Kidney glomerular epithelial cell (primary cell): ENCODE results near the gene LRRK1.

Source experiments
- DNase-seq: peaks from one replicate; lab custom pipeline; 2025; lab: John Stamatoyannopoulos, UW

LRRK1 gene

DNA sequence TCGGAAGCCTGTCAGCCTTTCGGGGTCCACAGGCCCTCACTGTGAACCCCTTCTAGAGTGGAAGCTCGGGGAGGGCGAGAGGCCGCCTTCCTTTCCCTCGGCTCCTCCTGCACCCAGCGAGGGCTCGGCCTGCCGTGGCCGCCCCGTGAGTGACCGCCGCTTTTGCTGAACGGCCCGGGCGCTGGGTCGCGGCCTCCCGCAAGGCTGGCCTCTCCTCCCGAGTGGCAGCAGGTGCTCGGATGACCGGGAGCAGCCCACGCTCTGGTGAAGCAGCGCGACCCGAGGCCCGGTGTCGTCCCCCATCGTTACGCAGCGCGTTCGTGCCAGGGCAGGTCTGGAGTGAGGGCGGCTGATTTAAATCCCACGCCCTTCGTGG, 53.8 kb downstream of the LRRK1 start:
- DNase-seq: no peak

DNA sequence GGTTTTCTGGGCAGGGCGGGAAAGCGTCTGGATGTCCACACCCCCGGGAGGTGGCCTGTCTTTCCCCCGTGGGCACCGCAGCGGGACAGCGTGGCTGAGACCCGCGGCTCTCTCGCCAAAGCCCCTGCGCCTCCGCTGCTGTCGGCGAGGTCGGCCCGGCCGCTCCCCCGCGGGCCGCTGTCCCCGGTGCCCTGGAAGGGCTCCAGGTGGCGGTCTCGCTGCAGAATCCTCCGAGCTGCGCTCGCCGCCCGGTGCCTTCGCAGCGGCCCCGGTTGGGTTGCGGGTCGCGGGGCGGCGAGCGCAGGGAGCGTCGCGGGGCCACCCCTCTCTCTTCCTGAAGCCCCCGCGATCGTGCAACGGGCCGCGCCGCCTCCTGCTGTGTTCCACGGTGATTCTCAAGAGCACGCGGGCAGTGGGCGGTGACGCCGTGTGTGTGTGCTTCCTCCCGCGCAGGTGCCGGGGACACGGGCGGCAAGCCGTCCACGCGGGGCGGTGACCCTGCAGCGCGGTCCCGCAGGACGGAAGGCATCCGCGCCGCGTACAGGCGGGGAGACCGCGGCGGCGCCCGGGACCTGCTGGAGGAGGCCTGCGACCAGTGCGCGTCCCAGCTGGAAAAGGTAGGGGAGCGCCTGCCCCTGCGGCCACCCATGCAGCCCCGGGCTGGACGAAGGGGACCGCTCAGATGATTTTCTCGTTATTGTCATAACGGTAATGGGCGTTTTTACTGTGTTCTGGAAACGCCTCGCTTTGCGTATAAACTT, 54.4 kb downstream of the LRRK1 start:
- no peak for DNase-seq

DNA sequence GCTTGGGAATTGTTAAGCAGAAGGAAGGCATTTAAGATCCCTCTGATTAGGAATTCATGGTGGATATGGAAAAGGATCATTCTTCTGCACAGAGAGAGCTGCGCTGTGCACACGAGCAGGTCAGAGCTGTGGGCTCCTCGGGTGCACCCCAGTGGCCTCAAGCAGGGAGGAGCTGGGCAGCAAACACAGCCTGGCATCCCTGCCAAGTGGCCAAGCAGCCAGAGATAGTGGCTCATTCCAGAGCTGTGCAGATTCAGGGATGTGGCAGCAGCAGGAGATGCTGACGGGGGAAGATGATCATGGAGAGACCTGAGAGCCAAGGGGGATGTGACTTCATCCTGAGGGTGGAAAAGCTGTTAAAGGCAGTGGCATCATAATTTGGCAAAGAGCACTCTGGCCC, 55.9 kb downstream of the LRRK1 start:
- no peak for DNase-seq

- DNase-seq: no peak
These were observed 61.4 kb downstream of the LRRK1 start for GRCh38 chr15:100980410-100981046.

DNA sequence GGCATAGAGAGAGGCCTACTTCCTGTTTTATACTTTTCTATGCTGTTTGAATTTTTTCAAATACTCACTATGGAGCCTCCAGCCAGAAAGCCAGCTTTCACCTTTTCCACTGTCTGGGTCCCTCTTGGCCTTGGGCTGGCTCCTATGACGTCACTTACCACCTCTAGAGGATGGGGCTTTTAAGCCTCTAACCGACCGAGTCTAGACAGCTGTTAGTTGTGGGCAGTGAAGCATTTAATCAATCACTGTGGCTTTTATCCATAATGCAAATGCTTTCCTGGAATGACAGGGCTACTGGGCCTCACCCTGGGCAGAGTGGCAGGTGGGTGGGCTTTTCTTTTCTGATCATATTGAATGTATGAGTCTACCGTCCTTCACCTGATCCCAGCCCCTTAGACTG, 61.9 kb downstream of the LRRK1 start:
- DNase-seq: no peak

DNA sequence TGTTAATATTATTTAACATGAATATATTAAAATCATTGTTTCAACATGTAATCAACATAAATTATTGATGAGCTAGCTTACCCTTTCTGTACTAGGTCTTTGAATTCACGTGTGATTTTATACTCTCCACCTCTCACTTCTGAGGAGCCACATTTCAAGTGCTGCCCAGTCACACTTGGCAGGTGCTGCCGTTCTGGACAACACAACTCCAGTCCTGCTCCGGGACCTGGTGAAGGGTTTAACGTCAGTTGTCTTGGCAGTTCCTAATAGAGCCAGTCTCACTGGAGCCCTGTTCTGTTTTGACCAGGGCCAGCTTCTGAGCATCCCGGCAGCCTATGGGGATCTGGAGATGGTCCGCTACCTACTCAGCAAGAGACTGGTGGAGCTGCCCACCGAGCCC, 64.1 kb downstream of the LRRK1 start:
- DNase-seq: no peak

DNA sequence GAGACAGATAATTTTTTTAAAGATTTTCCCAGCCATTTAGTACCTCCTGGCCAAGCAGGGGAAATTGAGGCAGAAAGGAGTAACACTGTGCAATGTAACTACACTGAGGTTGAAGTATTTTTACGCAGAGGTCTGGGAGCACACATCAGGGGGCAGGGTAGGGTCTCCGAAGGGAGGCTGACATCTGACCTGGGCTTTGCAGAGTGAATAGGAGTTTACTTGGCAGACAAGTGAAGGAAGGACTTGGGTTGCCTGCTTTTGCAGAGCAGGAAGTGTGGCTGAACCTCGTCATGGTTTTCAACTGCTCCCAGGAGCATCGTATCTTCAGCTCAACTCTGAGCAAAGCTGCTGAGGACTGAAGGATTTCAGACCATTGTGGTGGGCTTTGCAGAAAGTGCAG, 66.2 kb downstream of the LRRK1 start:
- DNase-seq: no peak

GRCh38 chr15:100986158-100986896, 67.2 kb downstream of the LRRK1 start:
- DNase-seq: no peak

DNA sequence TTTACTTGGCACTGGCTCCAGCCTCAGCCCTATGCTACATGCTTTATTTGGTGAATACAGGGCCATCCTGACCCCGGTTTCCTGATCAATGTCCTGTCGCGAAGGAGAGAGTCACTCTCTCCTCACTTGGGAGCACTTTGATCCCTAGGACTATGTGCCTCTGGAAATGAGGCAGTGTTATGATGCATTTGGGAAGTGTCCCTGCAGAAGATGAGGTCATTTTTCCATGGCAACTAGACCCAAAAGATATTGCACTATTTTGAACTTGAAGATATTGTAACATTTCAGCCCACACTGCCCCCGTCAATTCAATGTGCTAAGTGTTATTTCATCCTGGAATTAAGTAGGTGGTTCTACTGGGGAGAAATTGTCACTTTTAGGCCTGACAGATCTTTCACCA, 68.0 kb downstream of the LRRK1 start:
- no peak for DNase-seq

DNA sequence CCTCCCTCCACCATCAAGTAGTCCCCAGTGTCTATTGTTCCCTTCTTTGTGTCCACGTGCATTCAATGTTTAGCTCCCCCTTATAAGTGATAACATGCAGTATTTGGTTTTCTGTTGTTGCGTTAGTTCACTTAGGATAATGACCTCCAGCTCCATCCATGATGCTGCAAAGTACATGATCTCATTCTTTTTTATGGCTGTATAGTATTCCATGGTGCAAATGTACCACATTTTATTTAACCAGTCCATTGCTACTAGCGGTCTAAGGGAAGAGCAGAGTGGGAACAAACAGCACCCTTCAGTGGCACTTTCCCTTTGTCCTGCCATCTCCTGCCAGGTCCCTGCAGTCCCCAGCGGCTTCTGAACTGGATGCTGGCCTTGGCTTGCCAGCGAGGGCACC, 69.1 kb downstream of the LRRK1 start:
- no peak for DNase-seq

DNA sequence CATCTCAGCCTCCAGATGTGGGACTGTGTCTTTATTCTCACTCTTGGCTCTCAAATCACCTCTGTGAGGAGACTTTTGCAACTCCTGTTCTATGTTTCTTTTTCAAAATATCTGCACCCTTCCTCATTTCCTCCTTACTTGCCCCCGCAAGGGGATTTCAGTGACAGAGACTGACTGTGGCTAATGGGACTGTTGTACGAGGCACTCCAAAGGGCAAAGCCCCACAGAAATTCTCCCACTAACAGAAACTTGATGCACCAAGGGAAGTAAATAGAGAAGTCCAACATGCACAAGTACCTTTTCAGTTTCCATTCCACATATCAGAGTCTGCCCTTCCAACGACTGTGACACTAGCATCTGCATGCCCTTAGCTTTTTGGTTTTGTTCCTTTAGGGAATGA, 69.7 kb downstream of the LRRK1 start:
- DNase-seq: no peak

GRCh38 chr15:100994597-100995446, 75.7 kb downstream of the LRRK1 start:
- no peak for DNase-seq

DNA sequence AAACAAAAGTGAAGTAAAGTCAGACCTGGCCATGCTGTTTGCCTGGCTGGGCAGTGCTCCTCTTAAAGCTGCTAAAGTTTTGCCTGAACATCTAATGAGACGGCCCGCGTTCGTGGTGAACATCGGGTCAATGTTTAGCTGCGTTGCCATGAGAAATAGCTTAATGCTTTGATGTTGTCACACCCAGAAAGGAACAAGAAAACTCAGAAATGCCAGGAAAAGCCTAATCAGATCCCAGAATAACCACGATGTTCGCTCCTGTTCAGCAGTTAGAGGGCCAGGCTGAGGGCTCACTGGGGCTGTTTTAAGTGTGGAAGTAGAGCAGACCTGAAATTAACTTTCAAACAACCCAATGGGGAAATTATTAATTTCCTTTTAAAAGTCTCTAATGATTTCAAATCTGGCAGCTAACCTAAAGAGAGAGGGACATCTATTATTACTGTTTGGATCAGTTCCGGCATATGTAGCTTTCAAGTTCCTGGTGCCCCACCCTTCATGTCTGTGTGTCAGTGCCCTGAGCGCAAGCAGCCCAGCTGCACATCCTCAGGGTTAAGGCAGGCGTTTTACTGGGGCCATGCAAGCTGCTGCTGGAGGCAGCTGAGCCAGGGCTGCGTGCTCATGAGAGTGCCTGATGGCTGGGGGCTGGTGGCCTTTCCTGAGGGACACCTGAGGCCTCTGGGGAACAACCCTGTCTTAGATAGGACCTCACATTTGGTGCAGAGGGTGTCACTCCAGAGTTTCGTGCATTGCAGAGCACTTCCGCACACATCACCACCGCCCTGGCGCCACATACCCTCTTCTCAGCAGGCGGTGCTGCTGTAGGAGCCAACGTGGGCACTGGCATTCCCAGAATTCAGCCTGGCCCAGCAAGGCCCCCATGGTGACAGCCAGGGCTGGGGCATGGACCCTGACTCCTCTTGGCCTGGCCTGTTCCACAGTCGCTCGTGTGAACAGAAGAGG, 76.6 kb downstream of the LRRK1 start:
- DNase-seq: no peak

DNA sequence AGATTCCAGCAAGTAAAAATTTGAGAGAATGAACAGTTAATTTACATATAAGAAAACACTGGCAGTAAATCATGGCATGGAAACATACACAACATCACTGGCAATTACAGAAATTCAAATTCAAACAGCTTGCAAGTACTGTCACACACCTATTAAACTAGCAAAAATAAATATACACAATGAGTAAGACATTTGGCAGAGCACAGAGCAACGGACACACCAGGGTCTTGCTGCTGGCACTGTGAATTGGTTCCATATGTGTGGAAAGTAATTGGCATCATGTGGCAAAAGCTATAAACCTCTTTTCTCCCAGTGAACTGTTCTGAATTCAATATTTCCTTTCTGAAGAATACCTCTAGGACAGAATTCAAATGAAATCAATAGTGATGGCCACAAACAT, 78.3 kb downstream of the LRRK1 start:
- no peak for DNase-seq

DNA sequence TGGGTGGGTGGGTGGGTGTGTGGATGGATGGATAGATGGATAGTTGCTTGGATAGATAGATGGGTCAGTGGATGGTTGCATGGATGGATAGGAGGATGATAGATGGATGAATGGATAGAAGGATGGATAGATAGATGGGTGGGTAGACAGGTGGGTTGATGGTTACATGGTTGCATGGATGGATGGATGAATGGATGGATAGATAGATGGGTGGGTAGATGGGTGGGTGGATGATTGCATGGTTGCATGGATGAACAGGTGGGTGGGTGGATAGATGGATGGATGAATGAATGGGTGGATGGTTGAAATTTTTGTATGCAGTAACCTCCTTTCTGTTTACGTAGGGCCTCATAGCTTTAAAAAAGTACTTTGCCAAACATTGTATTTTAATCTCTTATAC, 79.5 kb downstream of the LRRK1 start:
- no peak for DNase-seq

DNA sequence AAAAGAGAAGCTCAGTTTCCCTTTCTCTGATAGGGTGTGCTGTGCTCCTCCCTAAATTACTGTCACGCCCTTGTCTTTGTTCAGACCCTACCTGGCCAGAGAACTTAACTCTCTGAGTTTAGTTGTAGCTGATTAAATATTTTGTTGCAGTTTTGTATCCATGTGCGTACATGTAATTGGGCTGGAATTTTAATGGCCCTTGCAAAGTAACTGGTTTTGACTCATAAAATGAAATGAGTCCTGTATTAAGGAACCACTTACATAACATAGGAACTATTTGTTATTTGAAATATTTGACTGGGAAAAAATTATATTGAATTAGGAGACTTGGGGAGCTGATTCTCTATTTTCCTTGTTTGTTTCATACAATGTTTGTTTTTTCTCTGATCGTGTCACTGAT, 80.2 kb downstream of the LRRK1 start:
- DNase-seq: no peak

DNA sequence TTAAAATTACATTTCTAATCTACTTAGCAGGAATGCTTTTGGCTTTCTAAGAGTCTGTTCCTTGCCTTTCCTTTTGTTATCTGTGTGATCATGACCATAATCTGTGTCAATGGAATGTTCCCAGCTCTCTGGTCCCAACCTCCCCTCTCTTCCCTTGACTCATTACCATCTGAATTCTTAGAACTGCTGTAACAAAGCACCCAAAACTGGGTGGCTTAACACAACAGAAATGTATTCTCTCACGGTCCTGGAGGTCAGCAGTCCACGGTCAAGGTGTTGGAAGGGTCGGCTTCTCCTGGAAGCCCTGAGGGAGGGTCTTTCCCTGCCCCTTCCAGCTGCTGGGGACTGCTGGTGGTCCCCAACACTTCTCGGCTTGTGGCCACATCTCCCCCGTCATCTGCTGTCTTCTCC, 81.1 kb downstream of the LRRK1 start:
- DNase-seq: no peak

DNA sequence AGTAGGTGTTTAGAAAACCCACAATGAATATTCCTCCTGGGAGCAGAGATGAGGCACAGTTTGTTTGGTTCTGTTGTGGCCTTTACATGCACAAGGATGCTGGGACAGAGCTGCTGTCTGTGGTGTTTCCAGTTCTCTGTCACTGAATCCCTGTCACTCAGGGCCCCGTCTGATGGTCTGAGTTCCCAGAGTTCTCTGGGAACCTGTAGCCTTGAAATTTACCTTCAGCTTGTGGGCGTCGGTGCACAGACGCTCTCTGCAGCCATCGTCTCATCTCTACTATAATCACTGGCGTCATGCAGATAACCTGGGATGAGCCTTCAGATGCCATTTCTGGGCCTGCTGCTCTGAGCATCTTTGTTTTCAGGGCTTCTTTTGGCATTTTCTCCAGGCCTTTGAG, 81.9 kb downstream of the LRRK1 start:
- DNase-seq: no peak

- DNase-seq: no peak
These were observed 82.6 kb downstream of the LRRK1 start for GRCh38 chr15:101001796-101002195.

GRCh38 chr15:101003081-101003480, 83.9 kb downstream of the LRRK1 start:
- no peak for DNase-seq

DNA sequence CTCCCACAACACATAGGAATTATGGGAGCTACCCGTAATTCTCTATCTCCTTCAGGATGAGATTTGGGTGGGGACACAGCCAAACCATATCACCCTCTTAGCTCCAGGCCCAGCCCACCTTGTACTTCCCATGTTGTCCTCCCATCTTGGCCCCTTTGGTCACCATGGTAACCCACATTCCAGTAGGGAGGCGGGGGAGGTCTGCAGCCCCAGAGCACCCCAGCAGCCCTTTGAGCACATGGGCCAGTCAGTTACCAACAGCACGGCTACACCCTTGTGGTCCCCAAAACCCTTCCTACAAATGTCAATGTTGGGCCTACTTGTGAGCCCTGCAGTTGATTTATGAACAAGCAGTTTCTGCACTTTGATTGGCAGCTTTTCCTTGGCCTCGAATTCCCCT, 84.5 kb downstream of the LRRK1 start:
- DNase-seq: no peak
